Dermis microvascular lymphatic vessel endothelial cell (primary cell): ENCODE results near the gene MBD3. TPM values are rescaled to one million over a fixed set of nuclear protein-coding genes. Genes with fewer than 3 reads are reported as not detected.
"Not testable (repeated sequence)": the region's sequence is repeated elsewhere in the genome, so short reads cannot be mapped to it uniquely, and the experiment has no call there.

Experiments used
- DNase-seq, 2 donors: peaks; one replicate each; pipeline versions ENCODE4 v3.0.0 to v3.0.0-alpha.2; 2010; ENCODE audit warnings: low read depth in 2 of 2
- total RNA-seq: library from RNA; depleted of rRNA; stranded (reverse); fragments of >200 nt; gene quantifications from 2 replicates; pipeline ENCODE4 v1.2.1, GENCODE V29; 2014

Gene MBD3, protein sequence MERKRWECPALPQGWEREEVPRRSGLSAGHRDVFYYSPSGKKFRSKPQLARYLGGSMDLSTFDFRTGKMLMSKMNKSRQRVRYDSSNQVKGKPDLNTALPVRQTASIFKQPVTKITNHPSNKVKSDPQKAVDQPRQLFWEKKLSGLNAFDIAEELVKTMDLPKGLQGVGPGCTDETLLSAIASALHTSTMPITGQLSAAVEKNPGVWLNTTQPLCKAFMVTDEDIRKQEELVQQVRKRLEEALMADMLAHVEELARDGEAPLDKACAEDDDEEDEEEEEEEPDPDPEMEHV
- 75.7 and 105 TPM in 2 replicates for total RNA-seq

DNA sequence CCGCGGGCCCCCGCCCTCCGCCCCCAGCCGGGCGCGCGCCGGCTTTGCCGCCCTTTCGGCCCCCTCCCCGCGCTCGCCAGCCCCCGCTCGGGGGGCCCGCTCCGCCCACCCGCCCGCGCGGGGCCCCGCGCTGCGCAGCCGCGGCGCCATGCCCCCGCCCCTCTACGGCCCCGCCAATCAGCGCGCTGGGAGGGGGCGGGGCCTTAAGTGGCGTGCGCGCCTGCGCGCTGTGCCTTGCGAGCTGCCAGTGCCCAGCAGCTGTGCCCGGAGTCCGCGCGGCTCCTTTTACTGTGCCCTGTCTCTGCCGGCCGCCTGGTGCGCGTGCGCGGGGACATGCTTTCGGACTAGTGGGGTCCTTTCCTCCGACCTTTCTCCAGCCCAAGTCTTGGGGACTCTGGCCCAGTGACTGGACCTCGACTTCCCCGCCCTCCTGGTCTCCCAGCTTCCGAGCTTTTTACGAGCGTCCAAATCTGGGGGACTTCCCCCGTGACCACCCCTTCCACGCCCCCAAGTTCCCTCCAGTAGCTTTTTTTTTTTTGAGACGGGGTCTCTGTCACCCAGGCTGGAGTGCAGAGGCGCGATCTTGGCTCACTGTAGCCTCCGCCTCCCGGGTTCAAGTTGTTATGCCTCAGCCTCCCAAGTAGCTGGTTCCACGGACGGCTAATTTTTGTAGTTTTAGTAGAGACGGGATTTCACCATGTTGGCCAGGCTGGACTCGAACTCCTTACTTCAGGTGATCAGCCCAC is at the start of gene MBD3:
TSS of gene MBD3 (minus strand) at position 111 of the 746 bp plus-strand sequence. CDS start 234 bp downstream, outside the sequence.
- DNase-seq: peak; percentile 91 to 97

DNA sequence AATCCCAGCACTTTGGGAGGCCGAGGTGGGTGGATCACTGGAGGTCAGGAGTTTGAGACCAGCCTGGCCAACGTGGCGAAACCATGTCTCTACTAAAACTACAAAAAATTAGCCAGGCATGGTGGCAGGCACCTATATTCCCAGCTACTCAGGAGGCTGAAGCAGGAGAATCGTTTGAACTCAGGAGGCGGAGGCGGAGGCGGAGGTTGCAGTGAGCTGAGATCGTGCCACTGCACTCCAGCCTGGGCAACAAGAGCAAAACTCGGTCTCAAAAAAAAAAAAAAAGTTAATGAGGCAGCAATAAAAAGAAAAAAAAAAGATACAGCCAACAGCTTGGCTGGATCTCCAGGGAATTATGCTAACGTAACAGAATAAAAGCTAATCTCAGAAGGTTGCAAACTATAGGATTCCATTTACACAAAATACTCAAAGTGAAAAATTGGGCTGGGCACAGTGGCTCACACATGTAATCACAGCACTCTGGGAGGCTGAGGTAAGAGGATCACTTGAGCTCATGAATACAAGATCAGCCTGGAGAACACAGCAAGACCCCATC is 48.3 kb upstream of the MBD3 start:
- DNase-seq: not testable (repeated sequence)

DNA sequence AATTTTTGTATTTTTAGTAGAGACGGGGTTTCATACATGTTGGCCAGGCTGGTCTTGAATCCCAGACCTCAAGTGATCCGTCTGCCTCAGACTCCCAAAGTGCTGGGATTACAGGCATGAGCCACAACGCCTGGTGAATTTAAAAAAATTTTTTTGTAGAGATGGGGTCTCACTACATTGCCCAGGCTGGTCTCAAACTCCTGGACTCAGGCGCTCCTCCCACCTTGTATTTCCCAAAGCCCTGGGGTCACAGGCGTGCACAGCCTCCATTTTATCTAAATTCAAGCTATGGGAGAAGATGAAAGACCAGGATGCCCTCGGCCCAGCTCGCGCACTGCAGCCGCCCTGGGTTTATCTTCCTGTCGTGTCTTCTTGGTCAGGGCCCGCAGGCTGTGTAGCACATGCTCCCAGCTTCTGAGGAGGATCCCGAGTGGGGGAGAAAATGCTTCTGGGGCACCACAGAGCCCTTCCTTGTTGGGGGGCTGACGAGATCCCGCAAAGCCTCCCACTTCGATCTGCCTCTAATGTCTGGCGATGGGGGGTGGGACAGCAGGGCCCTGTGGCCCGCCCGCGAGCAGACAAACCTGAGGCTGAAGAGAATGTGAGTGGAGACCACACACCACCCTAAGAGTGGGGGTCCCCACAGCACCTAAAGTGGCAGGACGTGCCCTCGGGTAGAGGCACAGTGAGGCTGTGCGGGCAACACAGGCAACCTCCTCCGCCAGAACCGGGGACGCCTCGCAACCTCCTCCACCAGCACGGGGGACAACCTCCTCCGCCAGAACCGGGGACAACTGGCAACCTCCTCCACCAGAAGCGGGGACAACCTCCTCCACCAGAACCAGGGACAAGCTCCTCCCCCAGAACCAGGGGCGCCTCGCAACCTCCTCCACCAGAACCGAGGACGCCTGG is 43.9 kb upstream of the MBD3 start:
- DNase-seq: no peak

DNA sequence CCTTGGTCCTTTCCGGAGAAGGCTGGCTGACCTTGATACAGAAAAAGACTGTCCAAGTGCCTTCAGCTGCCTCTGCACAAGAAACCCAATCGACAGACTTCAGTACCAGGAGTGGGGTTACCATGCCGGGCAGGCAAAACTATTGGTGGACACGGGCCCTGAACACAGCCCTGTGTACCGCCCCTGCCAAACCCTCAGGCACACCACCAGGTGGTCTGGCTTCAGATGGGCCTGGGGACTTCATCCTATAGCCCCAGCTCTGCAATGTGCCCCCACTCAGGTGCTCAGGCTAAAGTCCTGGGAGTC is 42.2 kb upstream of the MBD3 start:
- no peak for DNase-seq

DNA sequence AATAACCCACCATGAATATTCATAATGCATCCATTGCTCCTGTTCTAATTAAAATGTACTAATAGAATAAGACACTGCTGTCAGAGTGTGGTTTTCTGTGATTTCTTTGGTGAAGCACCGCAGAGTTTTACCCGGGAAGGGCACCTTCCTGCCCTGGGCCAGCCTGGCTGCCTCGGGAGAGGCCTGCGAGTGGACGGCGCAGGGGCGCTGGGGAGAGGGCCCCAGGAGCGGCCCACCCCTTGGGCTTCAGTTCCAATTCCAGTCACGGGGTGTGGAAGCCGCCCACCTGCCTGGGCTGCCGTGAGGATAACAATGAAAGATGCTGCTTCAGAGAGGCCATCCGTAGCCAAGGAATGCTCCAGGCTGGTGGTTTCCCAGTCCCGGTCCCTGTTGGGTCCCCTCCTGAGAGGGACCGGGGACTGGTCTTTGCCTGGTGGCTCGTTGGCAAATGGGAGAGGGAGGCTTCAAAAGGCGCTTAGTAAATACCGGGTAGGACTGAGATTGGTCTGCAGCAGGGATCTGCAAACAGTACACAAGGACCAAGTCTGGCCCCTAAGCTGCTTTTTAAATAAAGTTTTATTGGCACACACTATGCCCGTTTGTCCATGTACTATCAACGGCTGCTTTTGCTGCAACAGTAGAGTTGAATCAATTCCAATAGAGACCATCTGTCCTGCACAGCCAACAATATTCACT is 41.7 kb upstream of the MBD3 start:
- DNase-seq: no peak

DNA sequence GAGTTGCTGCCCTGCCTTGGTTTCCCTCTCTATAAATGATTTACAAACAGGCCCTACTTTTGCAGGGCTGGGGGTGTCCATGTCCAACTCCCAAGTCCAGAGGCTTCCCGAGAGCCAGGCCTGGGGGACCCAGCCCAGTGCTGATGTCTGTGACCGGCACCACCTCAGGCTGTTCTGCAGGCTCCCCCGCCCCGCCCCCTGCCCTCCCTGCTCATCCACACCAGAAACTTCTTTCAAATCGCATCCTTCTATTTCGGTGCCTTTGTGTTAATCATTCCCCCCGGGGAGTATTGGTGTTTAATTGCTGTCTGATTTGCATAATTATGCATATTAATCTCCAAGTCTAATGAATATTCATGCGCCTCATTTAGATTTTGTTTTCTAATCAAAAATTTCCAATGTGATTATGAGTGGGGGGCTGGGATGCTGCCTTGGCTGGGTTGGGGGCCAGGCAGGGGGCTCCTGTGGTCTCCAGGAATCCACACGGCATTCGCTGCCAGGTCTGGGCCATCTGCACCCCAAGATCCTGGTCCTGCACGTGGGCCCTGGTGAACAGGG is 40.7 kb upstream of the MBD3 start:
- no peak for DNase-seq

DNA sequence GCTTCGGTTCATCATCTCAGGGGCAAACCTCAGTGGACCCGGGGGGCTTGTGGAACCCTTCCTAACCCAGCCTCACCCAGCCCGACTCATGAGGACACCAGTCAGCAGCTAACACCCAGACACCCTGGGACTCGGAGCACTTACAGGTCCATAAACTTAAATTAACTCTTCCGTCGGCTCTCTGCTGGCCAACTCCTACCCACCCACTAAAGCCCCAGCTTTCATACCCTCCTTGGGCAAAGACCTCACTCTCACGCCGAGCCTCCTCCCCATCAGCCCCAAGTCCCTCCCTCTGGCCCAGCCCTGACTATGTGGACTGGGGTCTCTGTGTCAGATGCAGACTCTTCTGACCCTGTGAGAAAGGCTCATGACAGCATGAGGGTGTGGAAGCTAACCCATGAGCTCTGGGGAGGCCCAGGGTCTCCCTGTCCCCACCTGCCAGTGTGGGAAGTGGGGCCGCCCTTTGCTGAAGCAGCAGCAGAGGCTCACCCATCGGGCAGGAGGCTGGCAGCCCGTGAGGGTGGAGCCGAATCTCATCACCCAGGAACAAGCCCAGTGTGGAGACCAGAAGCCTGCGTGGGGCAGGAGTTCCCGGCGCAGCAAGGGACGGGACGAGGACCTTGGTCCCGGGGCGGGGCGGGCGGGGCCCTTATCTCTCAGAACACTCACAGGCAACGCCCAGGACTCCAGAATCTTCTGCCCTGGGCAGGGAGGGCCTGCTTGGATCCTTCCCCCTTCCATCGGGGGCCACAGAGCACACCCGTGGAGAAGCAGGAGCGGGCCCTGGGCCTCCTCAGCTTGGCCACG is 40.0 kb upstream of the MBD3 start:
- DNase-seq: no peak

DNA sequence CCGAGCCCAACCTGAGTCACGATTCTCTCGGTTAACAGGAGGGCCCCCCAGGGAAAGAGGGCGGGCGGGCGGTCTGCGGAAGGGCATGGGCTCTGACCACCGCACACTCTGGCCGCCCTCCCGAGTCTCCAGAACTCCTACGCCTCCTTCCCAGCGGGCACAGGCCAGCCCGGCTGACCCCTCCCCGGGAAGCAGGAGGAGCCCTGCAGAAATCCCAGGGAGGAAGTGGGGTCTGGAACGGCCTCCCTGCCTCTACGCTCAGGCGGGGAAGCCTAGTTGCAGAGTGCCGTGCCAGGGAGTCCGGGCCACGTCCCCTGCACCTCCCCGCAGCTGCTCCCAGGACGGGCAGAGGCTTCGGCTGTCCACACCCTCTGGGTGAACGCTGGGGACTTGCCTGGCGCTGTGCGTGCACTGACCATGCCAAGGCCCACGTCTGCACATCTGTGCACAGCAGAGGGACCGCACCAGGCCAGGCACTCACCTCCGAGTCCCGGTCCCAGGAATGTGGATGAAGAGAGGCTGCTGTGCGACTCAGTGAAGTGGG is 39.0 kb upstream of the MBD3 start:
- no peak for DNase-seq

DNA sequence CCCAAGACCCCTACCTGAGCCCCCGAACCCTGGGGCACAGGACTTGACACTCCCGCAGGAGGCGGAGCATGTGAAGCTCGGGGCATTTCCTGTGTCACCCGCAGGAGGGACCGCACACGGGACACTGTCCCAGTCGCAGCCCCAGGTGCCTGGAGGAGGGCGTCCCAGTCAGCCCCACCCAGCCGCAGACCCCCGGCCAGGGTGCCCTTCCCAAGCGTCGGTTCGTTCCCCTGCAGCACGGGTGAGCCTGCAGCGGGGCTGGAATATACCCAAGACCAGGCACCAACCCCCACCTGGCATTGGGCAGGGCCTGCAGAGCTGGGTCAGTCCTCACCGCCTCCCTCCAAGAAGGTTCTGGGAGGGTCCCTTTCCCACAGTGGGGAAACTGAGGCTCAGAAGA is 38.1 kb upstream of the MBD3 start:
- DNase-seq: no peak

DNA sequence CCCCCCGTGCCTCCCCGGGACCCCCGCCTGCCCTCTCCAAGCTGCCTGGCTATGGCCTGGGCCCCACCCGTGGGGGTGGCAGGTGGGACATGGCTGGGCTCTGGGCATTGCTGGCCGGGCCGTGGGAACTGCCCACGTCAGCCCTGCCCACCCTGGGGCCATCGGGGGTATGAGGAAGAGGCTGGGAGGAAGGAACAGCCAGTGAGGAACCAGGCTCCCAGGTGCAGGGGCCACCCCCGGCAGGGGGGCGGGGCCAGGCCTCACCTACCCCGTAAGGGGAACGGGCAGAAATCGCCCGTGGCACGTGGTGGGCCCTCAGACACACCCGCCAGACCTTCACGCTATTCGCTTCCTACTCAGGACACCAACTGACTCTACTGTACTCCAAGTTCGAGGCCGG is 37.3 kb upstream of the MBD3 start:
- DNase-seq: no peak

DNA sequence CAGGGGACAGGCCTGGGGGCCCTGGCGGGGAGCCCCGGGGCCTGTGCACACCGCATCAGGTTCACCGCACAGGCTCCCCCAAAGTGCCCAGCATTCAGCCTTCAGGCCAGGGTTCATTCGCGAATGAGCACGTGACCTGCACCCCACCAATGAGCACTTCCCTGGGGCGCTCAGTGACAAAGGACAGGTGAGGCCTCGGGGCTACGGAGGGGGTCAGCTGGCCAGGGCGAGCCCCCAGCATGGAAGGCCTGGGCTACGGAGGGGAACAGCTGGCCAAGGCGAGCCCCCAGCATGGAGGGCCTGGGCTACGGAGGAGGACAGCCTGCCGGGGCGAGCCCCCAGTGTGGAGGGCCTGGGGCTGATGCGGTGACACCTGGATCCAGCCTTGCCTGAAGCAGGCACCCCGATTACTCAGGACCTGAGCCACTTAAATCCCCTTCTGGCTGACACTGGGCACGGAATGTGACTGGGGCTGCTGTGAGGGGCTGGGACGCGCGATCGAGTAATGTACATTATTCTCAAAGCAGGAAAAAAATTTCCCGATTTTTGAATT is 36.7 kb upstream of the MBD3 start:
- no peak for DNase-seq

DNA sequence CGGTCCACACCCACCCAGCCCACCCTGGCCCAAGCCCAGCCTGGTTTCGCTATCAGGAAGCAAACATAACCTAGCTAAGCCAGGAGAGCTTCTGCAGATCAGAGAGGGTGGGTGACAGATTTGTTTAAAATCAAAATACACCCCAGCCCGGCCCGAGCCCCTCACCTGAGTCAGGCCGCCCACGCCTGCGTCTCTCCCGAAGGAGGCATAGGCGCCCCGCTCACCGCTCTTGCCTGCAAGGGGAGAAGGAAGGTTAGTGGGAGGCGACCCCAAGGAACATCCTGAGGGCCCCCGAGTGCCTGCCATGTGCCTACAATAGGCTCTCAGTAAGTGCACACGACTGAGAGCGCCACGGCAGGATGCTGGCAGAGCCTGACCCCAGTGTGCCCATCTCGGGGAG is 34.5 kb upstream of the MBD3 start:
- no peak for DNase-seq

DNA sequence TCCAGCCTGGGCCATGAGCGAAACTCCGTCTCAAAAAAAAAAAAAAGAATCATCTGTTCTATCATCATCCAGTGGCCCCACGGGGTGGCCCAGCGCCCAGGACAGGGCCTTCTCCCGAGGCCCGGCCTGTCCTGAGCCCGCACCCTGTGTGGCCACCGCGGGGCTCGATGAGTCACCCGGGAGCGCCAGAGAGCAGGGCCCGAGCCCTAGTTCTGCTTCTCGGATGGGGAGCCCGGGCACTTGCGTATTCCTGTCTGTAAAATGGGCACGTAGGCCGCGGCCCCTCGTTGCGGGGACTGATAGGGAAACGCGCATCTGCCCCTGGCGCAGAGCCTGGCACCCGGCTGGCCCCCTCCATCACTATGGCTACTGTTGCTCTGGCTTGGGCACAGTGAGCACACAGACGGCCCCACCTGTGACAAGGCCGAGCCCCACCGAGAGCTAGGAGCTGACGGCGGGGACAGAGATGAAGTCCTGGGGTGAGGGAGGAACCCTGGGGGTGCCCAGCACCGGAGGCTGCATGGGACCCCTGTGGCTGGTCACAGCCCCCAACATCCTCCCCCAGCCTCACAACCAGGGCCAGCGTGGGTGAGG is 33.8 kb upstream of the MBD3 start:
- no peak for DNase-seq

DNA sequence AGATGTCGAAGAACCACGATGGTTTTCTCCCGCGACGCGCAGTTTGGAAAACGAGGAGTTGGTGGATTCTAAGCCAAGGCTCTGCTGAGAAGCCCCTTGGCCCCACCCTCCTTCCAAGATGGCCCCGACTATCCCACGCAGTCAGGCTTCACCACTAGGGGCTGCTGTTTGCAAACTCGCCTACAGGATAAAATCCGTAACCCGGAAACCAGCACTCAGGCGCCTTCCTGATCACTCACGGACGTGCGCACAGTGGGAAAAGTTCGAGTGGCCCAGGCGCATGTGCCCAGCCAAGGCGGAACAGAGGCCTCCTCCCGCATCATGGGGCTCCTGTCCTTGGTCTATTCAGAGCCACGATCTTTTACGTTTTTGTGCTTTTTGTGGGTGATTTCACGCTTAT is 31.8 kb upstream of the MBD3 start:
- DNase-seq: peak; percentile 21 to 80

DNA sequence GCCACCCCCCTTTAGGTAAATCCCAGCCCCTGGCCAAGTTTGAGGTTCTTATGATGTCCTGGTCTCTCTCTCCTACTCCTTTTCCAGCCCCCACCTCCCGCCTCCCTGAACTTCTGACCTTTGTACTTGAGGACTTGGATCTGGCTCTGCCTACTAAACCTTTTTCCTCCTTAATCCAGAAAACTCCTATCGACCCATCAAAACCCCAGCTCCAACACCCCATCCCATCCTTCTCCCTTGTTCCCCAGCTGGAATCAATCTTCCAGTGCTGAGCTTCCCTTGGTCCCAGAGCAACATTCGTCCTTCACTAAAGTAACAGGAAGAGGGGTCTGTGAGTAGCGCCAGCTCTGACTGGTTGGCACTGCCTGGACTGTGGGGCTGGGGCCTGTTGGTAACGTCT is 29.9 kb upstream of the MBD3 start:
- DNase-seq: no peak

DNA sequence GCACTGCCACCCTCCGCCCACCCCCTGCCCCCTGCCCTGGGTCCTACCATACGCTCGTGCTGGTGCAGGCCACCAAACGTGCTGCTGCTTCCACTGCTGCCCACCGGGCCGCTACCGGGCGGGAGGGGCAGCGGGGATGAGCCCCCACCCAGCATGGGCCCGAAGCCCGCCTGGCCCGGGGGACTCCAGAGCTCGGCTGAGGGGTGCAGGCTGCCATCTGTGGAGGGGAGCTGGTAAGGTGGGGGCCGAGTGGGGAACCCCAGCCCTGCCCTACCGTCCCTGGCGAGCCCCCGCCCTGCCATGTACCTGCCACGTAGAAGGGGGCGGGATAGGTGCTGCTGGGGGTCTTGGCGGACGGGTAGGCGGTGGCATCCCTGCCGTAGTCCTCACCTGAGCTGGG is 29.3 kb upstream of the MBD3 start:
- DNase-seq: no peak

DNA sequence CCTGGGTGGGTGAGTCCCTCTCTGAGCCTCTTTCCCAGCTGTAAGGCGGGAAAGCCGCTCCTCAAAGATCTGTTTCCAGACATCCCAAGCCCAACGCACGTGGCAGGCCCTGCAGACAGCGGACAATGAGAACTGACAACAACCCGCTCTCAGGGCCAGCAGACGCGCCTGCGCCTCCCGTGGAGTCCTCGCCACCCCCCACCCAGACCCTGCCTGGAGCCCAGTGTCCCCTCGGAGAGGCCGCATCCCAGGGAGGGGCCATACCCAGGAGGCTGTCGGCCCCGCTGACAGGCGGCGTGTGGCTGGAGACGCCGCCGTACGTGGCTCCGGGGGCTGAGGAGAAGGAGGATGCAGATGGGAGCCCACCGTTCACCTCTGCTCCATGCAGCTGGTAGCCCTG is 28.9 kb upstream of the MBD3 start:
- DNase-seq: no peak

DNA sequence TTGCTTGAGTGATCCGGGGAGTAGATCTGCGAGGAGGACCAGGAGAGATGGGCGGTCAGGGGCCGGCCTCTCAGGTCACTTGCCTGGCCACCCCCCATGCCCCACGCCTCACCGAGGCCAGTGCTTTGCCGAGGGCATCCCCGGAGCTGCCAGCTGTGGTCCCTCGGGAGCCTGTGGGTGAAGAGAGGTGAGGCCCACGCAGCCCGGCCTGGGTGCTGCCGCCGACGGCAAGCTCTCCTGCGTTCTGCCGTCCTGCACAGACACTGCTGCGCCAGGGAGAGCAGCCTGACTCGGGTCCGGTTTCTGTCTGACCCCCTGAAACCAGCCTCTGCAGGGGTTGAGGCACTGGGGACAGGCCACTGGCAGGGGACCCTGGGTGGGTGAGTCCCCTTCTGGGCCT is 28.4 kb upstream of the MBD3 start:
- DNase-seq: no peak

DNA sequence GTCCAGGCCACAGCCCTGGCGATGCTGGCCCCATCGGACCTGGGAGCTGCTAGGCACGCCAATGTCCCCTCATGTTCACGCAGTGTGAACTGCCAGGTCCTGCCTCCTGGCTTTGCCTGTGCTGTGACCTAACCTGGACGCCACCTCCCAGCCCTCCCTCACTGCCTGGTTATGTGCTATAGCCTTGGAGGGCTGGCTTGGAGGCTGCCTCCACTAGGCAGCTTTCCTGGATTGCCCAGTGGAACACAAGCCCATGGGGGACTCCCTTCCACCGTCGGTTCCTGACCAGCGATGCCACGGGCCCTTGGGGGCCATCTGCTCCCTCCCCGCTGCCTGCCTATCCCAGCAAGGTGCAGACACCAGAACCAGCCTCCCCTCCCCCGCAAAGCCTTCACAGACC is 27.8 kb upstream of the MBD3 start:
- DNase-seq: no peak
